GM04503 (cell line): ENCODE data around the gene MAGEB17.
"Not testable (repeated sequence)": the region's sequence is repeated elsewhere in the genome, so short reads cannot be mapped to it uniquely, and the experiment has no call there.

Experiments used
- DNase-seq: peaks from one replicate; pipeline ENCODE4 v3.0.0-alpha.2; 2012; ENCODE audit warnings: low read depth

The MAGEB17 gene, protein sequence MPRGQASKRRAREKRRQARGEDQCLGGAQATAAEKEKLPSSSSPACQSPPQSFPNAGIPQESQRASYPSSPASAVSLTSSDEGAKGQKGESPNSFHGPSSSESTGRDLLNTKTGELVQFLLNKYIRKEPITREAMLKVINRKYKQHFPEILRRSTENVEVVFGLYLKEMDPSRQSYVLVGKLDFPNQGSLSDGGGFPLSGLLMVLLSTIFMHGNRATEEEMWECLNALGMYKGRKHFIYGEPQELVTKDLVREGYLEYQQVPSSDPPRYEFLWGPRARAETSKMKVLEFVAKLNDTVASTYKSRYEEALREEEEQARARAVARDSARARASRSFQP

DNA sequence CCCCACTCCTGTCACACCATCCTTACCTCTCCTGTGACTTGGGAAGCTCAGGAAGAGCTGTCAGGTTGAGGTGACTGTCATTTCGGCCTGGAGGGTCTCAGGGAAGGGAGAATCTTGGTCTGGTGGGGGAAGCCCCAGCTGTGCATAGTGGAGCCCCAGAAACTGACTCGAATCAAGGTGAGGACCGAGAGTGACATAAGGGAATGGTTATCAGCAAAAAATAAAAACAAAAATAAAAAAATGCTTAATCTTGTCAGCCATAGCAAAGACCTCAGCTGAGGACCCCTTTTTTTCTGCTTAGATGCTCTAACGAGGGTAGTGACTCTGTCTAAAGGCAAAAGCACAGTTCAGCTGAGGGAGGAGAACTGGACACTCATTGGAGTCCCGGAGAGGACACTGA lies at the start of gene MAGEB17:
Gene MAGEB17, plus strand, starts transcription at position 301 of the 400 bp plus-strand sequence. CDS start 2,902 bp downstream, outside the sequence.
- DNase-seq: no peak

DNA sequence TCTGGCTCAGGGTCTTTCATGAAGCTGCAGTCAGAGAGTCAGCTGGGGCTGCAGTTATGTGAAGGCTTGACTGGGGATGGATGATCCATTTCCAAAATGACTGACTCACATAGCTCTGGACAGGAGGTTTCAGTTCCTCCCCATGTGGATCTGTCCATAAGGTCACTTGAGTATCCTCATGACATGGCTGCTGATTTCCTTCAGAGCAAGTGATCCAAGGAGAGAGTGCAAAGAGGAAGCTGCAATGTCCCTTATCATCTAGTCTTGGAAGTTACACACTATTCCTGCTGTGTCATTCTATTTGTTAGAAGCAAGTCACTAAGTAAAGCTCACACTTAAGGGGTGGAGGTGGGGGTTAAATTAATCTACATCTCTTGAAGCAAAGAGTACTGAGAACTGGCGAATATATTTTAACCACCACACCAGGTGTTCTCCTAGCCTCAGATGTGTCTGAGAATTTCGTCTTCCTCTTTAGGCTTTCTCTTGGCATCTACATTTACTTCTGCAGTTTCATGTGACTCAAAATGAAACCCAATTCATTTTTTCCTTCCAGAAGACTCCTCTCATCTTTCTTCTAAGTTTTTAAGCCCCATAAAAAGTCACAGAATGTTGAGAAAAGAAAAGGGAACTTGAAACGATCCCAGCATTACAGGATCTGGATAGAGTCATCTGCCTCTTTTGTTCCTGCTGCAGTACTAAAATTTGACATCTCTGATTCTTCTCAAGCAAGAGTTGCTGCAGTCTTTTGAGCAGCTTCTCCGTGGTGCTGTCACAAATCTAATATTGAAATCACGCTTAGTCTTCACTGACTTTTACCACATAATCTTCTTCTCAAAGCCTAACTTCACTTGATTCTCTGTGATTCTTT lies 47.7 kb upstream of the MAGEB17 start:
- no peak for DNase-seq

DNA sequence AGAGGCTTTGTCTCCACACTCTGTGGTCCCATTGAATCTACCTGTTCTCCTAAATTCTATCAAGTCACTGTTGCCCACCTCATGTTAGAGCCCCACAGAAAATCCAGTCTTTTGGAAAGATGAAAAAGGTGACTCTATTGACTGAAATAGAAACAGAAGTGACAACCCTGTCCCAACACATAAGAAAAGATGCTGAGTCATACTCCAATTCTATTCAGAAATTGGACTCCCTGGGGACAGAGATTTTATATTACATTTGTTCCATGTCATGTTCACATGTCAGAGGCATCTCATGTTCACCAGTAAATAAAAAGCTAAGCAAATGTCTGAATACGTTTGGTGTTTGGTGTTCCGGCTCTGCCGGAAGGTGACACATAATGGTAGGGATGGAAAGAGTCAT lies 46.9 kb upstream of the MAGEB17 start:
- DNase-seq: no peak

DNA sequence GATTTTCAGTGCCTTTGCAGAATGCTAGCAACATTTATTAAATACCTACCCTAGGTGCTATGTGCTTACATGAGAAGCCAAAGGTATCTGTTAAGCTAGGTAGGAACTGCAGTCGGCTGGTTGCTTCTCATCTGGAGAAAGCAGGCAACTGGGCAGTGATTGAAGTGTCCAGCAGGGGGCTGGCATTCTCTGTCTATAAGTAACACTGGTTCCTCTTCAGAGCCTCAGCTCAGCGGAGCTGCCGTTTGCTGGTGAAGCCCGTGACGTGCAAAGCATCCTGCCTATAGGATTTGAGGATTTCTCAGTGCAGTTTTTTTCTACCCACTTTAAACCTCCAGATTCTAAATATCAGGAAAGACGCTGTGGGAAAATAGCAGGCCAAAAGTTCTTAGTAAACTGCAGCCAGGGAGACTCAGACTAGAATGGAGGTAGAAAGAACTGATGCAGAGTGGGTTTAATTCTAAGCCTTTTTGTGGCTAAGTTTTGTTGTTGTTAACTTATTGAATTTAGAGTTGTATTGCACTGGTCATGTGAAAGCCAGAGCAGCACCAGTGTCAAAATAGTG lies 44.0 kb upstream of the MAGEB17 start, which contains the start of gene GRPR:
Gene GRPR, plus strand, starts transcription at position 344 of the 565 bp plus-strand sequence. CDS start 389 bp downstream, outside the sequence.
- DNase-seq: peak; percentile 48

GRCh38 chrX:16124201-16124600 lies 43.1 kb upstream of the MAGEB17 start:
- DNase-seq: no peak

- no peak for DNase-seq
Observed at GRCh38 chrX:16125520-16126149, 41.6 kb upstream of the MAGEB17 start.

GRCh38 chrX:16130707-16131106 lies 36.6 kb upstream of the MAGEB17 start:
- no peak for DNase-seq

DNA sequence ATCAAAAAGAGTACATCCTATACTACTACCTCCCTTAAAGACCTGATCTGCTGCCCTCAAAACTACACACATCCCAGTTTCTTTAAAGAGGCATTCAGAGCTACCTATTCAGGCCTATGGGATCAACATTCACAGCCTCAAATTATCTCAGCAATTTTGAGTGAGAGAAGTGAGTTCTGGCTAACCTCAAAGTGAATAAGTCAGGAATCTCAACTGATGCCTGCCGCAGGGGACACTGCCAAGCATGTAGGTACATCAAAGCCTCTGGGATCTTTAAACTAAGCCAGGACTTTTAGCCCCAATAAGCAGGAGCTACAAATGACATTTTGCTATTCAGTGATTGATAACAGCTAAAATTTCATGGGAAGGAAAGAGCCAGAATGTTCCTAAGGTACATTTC lies 32.3 kb upstream of the MAGEB17 start:
- no peak for DNase-seq

DNA sequence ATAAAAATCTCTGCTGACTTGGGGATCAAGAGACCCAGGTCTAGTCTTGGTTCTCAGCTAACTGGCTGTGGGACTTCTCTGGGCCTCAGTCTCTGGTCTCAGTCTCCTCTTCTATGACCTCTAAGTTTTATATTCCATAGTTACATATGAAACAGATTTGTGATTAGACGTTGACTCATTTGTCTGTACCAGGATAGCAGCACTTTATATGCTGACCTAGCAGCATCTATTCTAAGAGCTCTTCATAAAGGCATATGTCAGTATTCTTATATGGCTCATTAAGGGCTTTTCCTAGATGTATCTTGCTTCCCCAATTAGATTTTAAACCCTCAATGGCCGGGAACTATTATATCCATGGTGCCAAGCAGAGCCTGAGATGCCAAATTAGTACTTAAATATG lies 31.2 kb upstream of the MAGEB17 start:
- no peak for DNase-seq

DNA sequence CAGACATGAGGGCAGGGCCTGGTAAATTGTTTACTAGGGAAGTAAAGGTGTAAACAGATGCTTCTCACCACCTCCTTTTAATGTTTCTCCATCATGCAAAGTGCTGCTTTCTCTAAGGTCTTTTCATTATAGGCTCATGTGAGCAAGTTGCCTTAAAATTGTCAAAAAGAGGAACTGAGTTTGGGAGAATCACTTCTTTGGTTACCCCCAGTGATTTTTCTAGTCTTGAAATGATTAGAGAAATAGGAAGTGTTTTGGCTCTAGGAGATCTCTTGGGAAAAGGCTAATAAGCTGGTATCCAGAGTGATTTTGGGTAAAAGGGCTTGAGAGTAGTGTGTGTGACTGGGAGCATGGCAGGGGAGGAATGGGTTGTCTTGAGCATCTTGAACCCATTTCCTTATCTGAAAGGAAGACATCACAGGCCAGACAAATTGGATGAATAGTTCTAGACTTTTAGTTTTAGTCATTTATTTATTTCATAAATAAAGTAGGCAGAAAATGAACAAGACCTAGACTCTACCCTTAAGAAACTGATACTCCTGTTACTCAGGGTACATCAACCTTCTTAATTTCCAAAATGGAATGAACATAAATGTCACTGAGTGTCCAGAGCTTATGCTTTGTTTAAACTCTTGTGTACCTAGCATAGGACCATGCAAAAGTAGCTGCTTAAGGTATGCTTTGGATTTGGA lies 29.7 kb upstream of the MAGEB17 start:
- DNase-seq: no peak

DNA sequence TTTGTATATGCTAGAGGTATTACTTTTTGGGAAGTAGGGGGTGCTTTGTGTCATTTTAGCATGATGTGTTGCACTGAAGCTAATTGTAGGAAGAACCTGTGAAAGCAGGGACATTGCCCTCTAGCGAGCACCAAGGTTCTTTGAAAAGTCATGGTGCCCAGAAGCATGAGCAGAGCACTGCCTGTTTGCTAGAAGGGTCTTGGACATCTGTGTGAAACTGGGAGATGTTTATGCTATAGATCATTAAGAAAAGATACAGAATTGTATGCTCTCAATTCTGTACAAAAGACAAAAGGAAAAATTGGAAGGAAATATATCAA lies 29.2 kb upstream of the MAGEB17 start:
- no peak for DNase-seq

DNA sequence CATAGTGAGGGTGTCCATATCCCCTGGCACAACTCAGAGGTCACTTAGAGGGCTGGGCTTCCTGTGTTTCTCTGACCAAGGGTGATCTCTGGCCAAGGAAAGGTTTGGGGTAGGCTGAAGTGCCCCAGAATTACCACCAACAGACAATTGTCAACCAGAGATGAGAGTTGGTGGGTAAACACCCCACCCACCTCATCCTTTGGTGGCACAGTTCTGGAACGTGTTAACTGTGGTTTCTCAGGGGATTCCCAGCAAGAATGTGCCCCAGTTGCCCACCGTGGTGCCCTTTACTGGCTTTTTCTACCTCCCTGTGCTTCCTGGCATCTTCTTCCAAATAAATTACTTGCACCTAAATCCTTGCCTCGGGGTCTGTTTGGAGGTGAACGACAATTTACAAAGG lies 26.8 kb upstream of the MAGEB17 start:
- DNase-seq: no peak

GRCh38 chrX:16140983-16141382 lies 26.3 kb upstream of the MAGEB17 start:
- no peak for DNase-seq

DNA sequence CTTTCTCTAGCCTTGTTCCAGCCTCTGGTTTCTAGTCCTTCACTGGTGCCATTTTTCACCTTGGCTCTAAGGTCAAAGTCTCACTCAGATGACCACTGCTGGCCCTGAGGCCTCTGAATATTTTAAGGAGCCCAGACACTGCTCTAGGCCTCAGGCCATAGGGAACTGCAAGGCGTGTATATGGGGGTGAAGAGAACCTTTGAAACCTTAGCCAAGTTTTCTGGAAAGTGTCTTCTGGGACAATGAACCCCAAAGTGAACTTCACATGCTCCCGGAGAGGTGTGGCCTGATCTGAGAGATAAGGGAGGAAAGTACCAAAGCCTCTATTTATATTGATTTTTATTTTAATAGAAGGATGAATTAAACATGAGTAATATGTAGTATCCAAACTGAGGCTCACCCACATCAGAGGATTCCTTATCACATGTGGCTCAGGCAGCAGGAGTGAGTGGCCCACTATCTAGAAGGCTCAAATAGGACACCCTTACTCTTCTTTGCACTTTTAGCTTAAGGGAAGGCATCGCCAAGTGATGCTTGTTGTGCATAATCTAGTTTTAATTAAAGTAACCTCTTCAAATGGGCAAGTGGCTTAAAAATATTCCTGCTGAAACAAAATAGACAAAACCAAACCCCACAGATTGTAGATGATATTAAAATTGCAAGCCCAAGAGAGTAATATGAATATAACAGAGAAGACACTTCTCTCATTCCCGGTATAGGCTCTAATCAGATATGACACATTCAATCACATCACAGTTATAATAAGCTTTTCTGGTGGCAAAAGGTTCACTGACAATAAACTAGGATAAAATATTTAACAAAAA lies 25.6 kb upstream of the MAGEB17 start:
- no peak for DNase-seq

DNA sequence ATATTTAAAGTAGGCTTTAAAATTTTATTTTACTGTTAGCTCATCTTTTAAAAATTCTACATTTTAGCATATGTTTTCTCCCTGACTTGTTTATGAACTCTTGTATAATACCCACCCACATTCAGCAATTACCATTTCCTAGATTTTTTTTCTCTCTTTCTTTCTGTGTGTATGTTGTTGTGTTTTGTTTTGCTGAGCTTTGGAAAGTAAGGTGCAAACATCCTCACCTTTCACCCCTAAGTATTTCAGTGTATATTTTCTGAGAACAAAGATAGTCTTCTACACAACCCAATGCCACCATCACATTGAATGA lies 25.1 kb upstream of the MAGEB17 start:
- DNase-seq: no peak

DNA sequence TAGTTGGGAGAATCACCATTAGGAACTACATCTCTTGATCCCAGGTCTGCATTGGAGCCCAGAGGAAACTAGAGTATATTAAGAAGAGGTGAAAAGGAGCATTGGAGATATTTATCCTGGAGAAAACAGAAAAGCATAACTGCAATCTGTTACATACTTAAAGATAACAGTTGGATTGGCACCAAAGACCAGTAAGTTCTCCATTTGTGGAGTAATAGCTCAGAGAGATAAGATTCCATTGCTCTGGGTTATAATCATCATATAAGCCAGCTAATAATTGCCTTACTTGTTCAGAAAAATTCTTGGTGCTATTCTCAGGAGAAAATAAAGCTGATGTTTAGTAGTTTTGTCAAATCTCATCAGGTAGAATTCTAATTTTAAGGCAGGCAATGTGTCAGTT lies 23.3 kb upstream of the MAGEB17 start:
- no peak for DNase-seq

DNA sequence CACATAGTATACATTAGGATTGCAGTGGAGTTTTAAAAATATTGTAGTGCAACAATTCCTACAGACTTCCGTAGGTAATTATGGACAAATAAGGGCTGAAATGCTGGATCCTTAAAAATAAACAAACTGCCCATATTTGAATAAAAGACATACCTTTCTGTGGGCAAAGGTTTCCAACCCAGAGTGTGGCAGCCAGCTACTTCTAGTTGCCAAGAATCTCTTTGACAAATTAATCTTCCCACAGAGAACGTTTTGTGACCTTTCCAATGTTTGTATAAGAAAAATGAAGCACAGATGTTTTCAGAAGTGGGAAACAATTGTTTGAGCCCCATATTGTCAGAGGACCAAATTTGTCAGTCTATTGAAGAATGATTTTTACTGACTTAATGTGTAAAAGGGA lies 22.9 kb upstream of the MAGEB17 start:
- no peak for DNase-seq

DNA sequence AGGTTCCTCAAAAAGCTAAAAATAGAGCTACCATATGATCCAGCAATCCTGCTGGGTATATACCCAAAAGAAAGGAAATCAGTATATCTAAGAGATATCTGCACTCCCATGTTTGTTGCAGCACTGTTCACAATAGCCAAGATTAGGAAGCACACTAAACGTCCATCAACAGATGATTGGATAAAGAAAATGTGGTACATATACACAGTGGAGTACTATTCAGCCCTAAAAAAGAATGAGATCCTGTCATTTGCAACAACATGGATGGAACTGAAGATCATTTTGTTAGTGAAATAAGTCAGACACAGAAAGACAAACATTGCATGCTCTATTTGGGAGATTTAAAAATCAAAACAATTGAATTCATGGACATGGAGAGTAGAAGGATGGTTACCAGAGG lies 22.2 kb upstream of the MAGEB17 start:
- not testable (repeated sequence) for DNase-seq

- no peak for DNase-seq
Observed at GRCh38 chrX:16145656-16146055, 21.6 kb upstream of the MAGEB17 start.

DNA sequence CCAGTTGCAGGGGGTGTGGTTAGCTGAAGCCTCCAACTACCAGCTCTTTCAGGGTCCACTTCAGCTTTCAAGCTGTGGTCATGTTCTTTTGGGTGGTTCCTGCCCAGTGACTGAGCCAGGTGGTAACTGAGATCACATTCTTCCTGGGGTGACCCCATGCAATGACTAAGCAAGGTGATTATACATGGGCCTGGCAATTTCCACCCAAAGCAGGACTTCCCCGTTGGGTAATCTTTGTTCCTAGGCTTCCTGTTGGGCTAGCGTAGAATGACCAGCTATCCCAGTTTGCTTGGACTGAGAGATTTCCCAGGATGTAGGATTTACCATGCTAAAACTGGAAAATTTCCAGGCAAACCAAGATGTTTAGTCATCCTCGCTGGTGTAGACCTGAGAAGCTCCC lies 18.4 kb upstream of the MAGEB17 start:
- DNase-seq: no peak

- DNase-seq: no peak
Observed at GRCh38 chrX:16155581-16156096, 11.6 kb upstream of the MAGEB17 start.
